ENCODE measurements around the gene DTNB.

The DTNB gene

DNA sequence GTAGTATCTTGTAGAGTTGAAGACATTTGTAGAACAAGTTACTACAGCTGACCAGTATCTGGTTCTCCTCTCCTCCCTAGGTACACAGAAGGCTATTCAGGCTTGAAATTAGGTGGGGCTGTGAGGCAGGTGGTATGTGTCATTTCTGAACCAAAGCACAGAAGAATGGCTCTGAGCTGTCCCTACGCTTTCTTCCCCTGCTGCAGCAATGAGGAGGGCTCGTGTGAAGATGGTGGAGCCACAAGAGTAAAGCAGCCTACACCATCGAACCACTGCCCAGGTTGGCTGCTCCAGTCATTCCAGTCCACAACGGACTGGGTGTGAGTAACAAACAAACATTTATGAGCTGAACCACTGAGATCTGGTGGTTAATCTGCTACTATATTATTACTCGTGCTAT, 148.9 kb downstream of the DTNB start:
- no peak for DNase-seq (ENCODE audit: low read depth)
- H3K4me3 ChIP-seq (ENCODE audit: low read depth, low read length) = no peak overlapping the region

DNA sequence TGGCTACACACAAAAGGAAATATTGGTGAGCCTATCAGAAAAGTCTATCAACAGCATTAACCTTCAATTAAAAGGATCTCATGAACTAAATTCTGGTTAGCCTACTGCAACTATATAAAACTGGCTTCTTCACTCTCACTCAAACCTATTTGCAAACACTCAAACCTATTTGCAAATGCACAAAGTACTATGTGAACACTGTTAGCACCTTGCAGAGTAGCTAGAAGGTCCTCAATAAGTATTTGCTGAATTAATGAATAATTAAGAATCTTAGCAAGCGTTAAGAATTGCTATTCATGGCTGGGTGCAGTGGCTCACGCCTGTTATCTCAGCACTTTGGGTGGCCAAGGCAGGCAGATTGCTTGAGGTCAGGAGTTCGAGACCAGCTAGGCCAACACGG, 150.3 kb downstream of the DTNB start:
- DNase-seq (ENCODE audit: low read depth) = no peak
- no peak overlapping the region for H3K4me3 ChIP-seq (ENCODE audit: low read depth, low read length)

DNA sequence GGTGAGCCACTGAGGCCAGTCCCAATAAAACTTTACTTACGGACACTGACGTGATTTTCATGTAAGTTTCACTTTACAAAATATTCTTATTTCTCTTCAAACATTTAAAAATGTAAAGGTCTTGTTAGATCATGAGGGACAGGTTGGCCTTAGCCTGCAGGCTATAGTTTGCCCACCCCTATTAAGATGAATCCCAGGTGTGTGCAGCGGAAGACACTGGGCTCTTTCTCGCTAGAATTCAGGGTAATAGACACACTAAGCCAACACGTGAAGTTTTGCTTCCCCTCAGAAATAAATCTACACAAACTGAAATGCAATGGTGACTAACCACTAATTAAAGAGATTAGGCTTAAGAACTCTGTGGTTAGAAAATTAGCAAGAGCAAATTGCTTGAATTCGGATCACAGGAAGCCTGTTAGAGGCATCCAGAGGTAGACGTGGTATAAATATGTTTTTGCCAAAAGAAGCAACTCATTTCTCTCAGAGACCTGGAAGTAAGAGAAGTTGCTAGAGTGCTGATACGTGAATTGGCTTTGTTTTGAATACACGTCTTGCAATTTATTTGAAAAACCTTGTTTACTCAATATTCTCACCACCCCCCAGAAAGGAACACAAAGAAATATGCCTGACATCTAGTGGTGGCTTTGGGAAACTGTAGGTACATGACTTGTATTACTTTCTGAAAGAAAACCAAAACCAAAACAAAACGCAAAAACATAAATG, 151.6 kb downstream of the DTNB start:
- DNase-seq (ENCODE audit: low read depth) = peak; percentile 26
- H3K4me3 ChIP-seq (ENCODE audit: low read depth, low read length) = no peak overlapping the region

DNA sequence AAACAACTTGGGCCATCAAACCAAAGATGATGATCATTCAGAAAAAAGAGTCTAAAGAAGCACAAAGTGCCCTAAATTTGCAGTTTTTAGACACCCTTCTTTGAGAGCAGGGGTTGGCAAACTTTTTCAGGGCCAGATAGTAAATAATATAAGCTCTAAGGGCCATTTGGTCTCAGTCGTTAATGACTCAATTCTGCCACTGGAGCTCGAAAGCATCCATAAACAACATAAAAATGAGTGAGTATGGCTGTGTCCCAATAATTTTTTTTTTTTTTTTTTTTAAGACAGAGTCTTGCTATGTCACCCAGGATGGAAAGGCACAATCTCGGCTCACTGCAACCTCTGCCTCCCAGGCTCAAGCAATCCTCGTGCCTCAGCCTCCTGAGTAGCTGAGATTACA, 152.3 kb downstream of the DTNB start:
- no peak for DNase-seq (ENCODE audit: low read depth)
- no peak overlapping the region for H3K4me3 ChIP-seq (ENCODE audit: low read depth, low read length)

DNA sequence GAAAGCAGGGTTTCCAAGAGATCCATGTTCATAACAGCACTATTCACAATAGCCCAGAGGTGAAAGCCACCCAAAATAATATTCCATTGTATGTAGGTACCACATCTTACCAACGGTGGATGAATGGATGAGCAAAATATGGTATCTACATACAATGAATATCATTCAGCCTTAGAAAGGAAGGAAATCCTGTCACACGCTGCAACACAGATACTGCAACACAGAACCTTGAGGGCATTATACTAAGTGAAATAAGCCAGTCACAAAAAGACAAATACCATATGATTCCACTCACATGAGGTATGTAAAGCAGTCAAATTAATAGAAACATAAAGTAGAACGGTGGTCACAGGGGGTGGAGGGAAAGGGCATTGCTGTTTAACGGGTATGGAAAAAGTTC, 155.7 kb downstream of the DTNB start:
- no peak overlapping the region for H3K4me3 ChIP-seq (ENCODE audit: low read depth, low read length)
- DNase-seq (ENCODE audit: low read depth) = no peak

DNA sequence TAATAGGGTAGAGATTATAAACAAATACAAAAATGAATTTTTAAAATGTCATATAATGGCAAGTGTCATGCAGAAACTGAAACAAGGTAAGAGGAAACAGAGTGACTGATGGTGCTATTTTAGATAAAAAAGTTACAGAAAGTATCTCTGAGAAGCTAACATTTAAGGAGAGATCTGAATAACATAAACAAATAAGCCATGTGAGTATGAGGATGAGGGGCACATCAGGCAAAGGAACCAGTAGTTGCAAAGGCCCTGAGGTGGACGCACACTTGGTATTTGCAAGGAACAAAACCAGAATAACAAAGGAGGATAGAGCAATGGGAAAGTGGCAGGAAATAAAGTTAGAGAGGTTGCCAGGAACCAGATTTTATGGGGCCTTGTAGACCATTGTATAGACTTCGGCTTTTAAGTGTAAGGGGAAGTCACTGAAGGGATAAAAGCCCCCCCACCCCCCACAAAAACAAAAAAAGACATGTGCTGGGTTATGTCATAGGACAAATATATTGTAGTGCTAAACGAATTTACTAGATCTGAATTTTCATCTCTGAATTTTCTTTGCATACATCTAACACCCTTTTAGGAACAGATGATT, 159.2 kb downstream of the DTNB start:
- no peak for DNase-seq (ENCODE audit: low read depth)
- no peak overlapping the region for H3K4me3 ChIP-seq (ENCODE audit: low read depth, low read length)

DNA sequence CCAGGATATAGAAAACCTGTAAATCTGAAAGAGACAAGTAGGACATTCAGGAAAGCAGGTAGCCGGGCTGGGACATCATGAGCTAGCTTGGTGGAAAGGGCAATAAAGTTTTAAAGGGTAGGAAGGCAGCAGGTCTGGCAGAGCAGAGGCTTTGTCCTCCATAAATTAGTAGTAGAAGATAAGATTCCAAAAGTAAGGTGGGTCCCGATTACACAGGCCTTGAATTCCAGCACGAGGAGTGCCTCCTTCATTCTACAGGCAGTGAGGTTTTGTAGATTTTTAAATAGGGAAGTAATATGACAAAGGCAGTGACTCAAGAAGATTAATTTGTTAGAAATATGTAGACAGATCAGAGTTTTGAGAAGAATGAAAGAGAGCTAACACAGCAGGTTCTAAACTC, 160.7 kb downstream of the DTNB start:
- no peak overlapping the region for H3K4me3 ChIP-seq (ENCODE audit: low read depth, low read length)
- DNase-seq (ENCODE audit: low read depth) = no peak

DNA sequence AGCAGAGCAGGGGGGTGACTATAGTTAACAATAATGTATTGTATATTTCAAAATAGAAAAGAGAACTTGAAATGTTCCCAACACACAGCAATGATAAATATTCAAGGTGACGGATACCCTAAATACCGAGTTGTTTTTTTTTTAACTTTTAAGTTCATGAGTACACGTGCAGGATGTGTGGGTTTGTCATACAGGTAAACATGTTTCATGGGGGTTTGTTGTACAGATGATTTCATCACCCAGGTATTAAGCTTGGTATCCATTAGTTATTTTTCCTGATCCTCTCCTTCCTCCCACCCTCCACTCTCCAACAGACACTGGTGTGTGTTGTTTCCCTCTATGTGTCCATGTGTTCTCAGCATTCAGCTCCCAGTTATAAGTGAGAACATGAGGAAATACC, 167.2 kb downstream of the DTNB start:
- no peak for DNase-seq (ENCODE audit: low read depth)
- H3K4me3 ChIP-seq (ENCODE audit: low read depth, low read length) = no peak overlapping the region

DNA sequence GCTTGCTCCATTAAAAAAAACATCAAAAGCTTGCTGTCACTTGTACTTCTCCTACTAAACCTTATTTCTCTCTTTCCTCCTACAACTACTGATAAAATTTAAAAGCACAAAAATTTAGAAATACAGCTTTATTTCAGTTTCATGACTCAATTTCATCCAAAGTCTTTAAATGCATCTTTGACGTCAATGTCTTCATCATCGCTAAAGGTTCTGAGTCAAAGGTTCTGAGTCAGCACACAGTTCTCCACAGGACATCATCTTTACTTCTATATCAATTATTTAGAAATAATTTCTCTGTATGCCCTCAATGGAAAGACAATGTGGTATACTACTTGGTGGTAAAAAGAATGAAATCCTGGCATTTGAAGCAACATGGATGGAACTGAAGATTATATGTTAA, 167.8 kb downstream of the DTNB start:
- H3K4me3 ChIP-seq (ENCODE audit: low read depth, low read length) = no peak overlapping the region
- DNase-seq (ENCODE audit: low read depth) = no peak

DNA sequence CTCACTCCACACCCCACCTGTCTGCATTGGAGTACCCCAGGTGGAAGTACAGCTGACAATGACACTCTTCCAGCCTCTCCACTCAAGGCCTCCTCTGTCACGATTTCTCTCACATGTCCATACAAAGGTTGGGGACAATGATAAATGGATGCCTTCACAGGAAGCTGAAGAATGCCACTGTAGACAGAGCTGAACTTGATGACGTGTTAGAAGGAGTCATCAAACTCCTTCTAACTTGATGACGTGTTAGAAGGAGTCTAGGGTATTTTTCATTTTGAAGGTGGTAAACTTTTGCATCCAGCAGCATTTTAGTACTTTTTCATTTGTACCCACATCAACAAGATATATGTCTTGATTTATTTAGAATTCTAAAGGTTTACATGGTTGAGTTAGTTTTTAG, 168.2 kb downstream of the DTNB start:
- no peak for DNase-seq (ENCODE audit: low read depth)
- no peak overlapping the region for H3K4me3 ChIP-seq (ENCODE audit: low read depth, low read length)

DNA sequence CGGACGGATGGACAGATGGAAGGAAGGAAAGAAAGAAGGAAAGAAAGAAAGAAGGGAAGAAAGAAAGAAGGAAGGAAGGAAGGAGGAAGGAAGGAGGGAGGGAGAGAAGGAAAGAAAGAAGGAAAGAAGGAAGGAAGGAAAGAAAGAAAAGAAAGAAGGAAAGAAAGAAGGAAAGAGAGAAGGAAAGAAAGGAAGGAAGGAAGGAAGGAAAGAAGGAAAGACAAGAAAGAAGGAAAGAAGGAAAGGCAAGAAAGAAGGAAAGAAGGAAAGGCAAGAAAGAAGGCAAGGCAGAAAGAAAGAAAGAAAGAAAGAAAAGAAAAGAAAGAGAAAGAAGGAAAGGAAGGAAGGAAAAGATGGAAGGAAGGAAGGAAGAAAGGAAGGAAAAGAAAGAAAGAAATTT, 169.1 kb downstream of the DTNB start:
- DNase-seq (ENCODE audit: low read depth) = no peak

DNA sequence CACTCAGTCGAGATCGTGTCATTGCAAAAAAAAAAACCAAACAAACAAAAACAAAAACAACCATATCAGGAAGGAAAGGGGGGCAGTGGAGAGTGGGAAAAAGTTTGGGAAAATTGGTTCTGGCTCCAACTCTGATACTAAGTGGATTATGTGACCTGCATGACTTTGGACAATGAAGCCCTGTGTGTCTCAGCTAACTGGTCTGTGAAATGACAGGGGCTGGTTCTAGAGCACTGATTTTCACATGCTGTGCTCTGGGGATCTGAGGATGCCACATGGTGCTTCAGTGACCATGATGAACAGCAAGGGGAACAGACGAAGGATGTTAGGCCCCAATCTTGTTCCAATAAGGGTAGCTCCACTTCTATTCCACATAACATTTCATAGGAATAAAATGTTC, 174.2 kb downstream of the DTNB start:
- DNase-seq (ENCODE audit: low read depth) = no peak
- H3K4me3 ChIP-seq (ENCODE audit: low read depth, low read length) = no peak overlapping the region

More for the DNA sequence above, 169.1 kb downstream of the DTNB start:
- no peak overlapping the region for H3K4me3 ChIP-seq (ENCODE audit: low read depth, low read length)

DNA sequence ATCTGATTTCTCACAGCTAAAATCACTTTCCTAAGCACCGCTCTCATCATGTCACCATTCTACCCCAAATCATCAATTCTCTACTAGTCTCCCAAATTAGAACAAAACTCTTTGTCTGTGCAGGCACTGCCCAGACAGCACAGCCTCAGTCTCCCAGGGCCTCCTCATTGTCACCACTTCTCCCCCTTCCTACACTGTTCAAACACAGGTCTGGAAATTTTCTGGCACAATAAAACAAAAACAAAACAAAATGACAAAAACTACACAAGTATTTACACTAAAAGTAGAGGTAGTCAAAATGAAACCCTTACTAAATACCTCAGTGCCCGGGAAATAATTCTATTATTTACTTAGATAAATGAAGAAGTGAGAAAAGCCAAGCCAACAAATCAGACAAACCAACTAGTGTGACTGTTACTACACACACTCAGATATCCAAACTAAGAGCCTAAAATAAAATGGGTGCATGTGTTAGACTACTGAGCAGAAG, 175.4 kb downstream of the DTNB start:
- H3K4me3 ChIP-seq (ENCODE audit: low read depth, low read length) = no peak overlapping the region
- DNase-seq (ENCODE audit: low read depth) = no peak

DNA sequence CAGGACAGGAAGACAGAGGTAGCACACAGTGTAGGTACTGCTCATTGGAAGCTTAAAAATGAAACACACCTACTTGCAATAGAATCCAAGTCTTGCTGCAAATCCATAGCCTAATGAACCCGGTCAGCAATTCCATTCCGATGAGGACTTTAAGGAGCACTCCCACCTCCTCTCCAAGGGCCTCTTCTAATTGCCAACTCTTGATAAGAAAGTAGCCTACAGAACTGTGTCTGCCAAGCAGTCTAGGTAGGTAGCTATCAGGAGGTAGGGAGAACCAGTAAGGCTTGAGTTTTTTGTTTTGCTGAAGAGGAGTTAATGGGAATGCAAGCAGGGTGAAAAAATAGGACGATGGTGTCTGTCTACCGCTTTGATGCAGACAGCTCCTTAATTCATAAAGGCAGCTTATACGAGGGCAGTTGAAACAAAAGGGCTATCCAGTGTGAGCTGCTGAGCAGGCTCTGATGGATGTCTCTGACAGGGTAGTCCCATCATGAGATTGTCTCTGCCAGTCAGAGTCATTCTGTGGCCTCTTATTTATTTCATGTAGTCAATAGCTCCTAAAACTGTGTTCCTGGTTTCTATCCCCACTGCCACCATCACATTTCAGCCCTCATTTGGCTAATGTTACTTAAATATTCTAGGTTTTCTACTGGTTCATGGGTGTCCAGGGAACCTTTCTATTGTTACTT, 176.0 kb downstream of the DTNB start:
- H3K4me3 ChIP-seq (ENCODE audit: low read depth, low read length) = no peak overlapping the region

DNA sequence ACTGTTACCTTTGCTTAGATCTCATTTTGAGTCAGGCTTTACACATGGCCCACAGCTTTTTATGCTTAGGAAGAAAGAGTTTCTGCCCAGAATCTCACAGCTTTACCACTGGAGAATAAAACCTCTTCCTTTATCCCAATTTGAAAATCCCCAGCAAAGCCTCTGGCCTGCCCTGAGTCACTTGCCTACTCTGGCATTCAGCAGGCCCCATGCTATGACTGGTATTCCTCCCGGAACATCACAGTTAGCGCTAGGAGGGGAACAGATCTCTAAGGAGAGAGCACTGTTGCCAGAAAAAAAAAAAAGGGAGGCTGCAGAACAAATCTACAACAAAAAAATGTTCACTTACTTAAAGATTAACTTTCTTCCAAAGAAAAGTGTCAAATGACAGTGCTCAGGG, 178.8 kb downstream of the DTNB start:
- DNase-seq (ENCODE audit: low read depth) = peak; percentile 40
- H3K4me3 ChIP-seq (ENCODE audit: low read depth, low read length) = no peak overlapping the region

More for the DNA sequence above, 176.0 kb downstream of the DTNB start:
- no peak for DNase-seq (ENCODE audit: low read depth)

DNA sequence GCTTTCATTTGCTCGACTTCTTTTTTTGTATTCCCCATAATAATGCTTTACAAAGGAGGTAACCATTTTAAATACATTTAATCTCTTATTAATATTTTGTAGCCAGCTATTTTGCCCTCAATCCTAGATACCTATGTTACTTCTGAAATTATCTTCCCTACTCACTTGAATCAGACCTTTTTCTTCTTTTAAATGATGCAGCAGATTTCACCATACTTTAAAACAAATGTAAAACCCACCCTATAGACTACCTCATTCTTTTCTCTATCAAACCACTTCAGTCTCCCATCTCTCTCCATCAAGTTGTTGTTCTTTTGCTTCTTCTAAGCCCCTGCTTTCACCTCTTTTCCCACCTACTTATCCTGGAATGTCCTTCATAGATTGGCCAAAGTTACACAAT, 180.2 kb downstream of the DTNB start:
- DNase-seq (ENCODE audit: low read depth) = no peak
- H3K4me3 ChIP-seq (ENCODE audit: low read depth, low read length) = no peak overlapping the region

DNA sequence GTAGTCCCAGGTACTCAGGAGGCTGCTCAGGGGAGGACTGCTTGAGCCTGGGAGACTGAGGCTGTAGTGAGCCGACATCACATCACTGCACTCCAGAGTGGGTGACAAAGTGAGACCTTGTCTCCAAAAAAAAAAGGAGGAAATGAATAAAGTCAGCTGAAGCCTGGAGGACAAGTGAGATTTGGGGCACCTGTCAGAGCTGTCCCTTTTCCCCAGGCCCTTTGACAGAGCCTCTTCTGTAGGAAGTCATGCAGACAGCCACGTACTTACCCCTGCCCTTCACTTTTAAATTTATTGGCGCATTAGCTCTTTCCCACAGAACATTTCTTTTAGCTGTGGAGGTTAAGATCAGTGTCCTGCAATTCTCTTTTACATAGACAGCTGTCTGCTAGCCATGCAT, 180.7 kb downstream of the DTNB start:
- no peak for DNase-seq (ENCODE audit: low read depth)
- no peak overlapping the region for H3K4me3 ChIP-seq (ENCODE audit: low read depth, low read length)

DNA sequence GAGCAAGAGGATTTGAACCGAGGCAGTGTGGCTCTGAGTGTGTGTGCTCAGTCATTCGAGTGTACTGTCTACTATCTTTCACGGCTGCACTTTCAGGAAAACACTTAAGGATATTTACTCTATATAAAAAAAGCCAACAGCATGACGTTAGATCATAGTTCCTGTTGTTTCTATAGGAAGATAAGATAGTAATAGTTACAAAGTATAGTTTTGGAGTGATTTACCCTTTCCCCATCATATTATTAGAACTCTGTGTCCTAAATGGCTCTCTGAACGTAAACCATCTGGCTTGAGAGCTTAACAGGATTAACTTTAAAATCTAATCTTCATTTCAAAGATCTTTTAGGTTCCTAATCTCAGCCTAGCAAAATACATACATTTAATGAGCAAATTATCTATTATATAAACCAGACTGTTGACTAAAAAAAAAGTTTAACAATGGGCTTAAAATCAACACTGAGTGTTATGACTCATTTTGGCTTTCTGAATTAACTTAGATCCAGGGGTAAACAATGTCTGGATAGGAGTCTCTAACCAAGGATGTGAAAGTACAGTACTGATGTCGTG, 181.3 kb downstream of the DTNB start:
- no peak overlapping the region for H3K4me3 ChIP-seq (ENCODE audit: low read depth, low read length)
- DNase-seq (ENCODE audit: low read depth) = peak; percentile 32

DNA sequence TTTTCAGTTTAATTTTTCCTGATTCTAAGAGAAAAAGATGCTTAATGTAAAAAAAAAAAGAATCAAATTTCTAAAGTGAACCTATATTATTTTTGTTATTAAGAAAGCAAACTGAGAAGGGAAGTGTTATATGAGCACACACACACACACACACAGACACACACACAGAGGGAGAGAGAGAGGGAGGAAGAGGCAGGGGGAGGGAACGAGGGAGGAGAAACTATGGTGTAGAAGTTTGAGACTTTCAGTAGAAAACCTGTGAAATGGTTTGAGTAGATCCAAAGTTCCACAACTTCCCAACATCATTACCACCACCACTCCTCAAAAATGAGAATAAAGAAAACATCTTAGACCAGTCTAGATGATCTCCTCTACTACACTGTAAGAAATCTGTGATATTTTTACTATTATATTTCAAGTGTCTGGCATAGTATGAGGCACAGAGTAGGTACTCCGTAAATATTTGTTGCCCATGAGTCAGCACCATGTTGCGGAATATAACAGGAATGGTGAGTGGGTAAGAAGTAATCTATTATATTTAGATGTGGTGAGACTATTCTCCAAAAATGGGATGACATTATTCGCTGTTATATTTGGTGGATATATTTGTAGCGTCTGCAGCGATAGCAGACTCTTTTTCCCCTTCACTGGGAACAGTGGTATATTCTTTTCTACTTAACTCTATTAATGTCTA, 182.2 kb downstream of the DTNB start:
- H3K4me3 ChIP-seq (ENCODE audit: low read depth, low read length) = no peak overlapping the region
- DNase-seq (ENCODE audit: low read depth) = no peak

DNA sequence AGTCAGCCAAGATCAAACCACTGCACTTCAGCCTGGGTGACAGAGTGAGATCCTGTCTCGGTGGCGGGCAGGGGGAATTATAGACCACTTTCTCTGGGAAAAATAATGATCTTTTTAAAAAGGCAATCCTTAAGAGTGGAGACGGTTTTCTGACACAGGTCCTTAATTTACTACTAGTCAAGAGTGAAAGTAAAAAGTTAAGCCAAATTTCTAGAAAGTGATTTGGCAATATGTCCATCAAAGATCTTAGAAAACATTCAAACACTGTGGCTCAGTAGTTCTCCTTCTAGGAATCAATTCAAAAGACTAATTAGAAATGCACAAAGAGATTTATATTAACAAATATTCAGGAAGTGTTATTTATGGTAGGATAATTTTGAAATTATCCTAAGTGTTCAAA, 183.2 kb downstream of the DTNB start:
- DNase-seq (ENCODE audit: low read depth) = no peak
- no peak overlapping the region for H3K4me3 ChIP-seq (ENCODE audit: low read depth, low read length)

Measured in skeletal muscle cell (primary cell).